NCI-H226 (cell line): ENCODE data around the gene SKIC2.
"Not testable (repeated sequence)": the region's sequence is repeated elsewhere in the genome, so short reads cannot be mapped to it uniquely, and the experiment has no call there.

Experiments
- DNase-seq: peaks from one replicate; pipeline ENCODE4 v3.0.0-alpha.2; 2015

The SKIC2 gene

GRCh38 chr6:32005538-32005880 lies 46.5 kb downstream of the SKIC2 start:
- DNase-seq: not testable (repeated sequence)

DNA sequence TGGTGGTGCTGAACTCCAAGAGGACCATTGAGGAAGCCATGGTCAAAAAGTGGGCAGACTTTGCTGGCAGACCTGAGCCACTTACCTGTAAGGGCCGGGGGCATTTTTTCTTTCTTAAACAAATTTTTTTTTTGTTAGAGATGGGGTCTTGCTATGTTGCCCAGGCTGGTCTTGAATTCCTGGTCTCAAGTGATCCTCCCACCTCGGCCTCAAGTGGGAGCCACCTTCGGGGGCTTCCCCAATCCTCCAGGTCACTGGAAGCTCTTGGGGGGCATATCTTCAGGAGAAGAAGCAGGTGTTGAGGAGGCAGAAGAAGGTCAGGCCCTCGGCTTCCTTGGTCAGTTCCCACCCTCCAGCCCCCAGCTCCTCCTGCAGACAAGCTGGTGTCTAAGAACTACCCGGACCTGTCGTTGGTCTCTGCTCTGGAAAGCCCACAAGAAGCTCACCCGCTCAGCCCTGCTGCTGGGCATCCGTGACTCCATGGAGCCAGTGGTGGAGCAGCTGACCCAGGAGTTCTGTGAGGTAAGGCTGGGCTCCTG lies 47.1 kb downstream of the SKIC2 start:
- not testable (repeated sequence) for DNase-seq

GRCh38 chr6:32007086-32007485 lies 48.1 kb downstream of the SKIC2 start:
- peak; percentile 0 for DNase-seq

GRCh38 chr6:32008037-32008436 lies 49.1 kb downstream of the SKIC2 start:
- not testable (repeated sequence) for DNase-seq

GRCh38 chr6:32008616-32009015 lies 49.6 kb downstream of the SKIC2 start:
- not testable (repeated sequence) for DNase-seq

GRCh38 chr6:32009537-32009936 lies 50.6 kb downstream of the SKIC2 start:
- DNase-seq: not testable (repeated sequence)

DNA sequence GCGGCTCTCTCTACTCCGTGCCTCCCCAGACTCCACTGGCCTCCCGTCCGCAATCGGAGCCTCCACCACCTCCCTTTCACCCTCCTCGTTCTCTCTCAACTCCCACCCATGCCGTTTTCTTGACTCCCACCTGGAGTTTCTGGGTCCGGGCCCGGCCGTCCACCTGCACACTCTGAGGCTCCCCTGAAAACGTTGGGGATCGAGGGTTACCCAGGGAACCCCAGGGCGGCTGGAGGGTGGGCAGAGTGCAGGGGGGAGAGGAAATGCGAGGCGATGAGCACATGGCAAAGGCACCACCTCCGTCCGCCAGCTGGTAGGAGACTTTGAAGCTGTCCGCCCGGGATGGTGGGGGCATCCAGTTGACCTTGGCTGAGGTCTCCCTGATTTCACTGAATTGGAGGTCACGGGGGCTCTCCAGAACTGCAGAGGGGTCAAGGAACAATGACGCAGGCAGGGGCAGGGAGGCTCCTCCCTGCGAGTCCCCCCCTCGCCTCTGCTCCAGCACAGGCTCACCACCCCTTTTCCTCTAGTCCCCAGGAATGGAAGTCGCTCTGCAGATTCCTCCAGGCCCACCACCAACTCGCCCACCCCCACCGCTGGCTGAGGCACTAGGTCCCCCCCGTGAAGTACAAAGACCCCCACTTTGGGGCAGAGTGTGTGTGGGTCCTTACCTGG lies 52.0 kb downstream of the SKIC2 start:
- DNase-seq: not testable (repeated sequence)

DNA sequence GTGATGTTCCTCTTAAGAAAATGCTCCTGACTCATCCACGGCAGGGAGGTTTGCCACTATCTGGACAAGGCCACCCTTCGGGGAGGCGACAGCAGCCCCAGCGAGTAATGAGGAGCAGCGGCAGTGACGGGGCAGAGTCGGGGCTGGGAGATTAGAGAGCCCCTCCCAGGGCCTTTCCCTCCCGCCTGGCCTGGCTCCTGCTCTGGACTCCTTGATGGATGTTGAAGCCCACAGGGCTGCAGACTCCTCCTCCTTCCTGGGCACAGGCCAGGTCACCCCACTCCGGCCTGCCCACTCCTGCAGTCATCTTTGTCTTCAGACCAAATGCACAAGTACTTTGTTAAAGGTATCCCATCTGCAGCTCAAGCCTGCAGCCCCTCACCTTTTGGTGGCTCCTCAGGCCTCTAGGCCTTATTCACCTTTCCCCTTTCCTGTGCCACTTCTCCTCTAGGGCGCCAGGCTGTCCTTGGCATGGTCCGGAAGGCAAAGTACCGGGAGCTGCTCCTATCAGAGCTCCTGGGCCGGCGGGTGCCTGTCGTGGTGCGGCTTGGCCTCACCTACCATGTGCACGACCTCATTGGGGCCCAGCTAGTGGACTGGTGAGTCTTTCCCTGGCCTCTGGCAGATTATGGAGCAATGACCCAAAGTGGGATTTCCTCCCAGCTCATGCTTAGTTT lies 54.1 kb downstream of the SKIC2 start:
- DNase-seq: peak; percentile 1

DNA sequence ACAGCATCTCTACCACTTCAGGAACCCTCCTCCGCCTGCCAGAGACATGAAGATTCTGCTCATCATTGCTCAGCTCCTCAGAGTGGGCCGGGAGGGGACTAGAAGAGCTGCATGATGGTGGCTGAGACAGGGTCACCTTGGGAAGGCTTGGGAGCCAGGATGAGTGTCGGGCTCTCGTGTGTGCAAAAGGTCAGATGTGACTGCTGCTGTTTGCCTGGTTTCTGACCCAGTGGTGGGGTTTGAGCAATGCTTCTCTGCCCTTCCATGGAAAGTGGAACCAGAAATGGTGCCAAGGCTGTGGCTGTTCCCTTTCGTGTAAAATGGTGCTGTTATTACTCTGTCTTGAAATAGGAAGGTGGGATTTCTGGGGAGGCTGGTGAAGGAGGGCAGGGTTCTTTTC lies 54.8 kb downstream of the SKIC2 start:
- not testable (repeated sequence) for DNase-seq

DNA sequence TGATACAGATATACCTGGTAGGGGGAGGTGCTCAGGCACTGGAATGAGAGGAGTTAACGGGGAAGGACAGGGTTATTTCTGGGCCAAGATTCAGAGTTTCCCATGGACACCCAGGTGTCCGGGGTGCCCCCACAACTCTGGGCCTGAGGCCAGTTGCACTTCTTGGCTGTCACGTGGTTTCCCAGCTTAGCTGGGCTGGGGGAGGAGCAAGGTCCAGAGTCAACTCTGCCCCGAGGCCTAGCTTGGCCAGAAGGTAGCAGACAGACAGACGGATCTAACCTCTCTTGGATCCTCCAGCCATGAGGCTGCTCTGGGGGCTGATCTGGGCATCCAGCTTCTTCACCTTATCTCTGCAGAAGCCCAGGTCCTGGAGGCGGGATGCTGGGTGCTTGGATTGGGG lies 55.6 kb downstream of the SKIC2 start, which contains the start of gene C4B:
C4B (plus strand) TSS at position 249 of the 400 bp plus-strand sequence; CDS start at position 300, 51 bp downstream.
- DNase-seq: not testable (repeated sequence)
